ENCODE measurements around the gene HOXD8. TPM values are rescaled to one million over a fixed set of nuclear protein-coding genes. Genes with fewer than 3 reads are reported as not detected.

The HOXD8 gene
- total RNA-seq, 1 donor from 2014 or later = not detected

- Histone ChIP-seq H3K27me3 (ENCODE audit: insufficient read depth, low read length) (peaks cover 90% of the 10 kb centered on the region), H3K4me3 (ENCODE audit: insufficient read depth, low read depth, low read length) (peak overlapping the region; percentile 34), H3K9ac (ENCODE audit: low read length) (peak overlapping the region; percentile 52), H3K79me2 (ENCODE audit: insufficient read depth, low read length) (no peaks in the 10 kb centered on the region), H2AFZ (ENCODE audit: low read depth, low read length) (peak overlapping the region; percentile 21), H3K27ac (ENCODE audit: low read depth, low read length) (peak overlapping the region; percentile 50), H3K36me3 (ENCODE audit: insufficient read depth, low read length) (no peaks in the 10 kb centered on the region), H3K4me2 (ENCODE audit: low read length) (peak overlapping the region; percentile 82), H3K4me1 (ENCODE audit: insufficient read depth, low read length) (peaks cover 7% of the 10 kb centered on the region), H3K9me3 (ENCODE audit: insufficient read depth, low read depth, low read length) (peaks cover 2% of the 10 kb centered on the region), H4K20me1 (ENCODE audit: insufficient read depth, low read length) (no peaks in the 10 kb centered on the region)
- no peak for TF ChIP-seq CTCF (IDR thresholded peaks at IDR 0.05; ENCODE audit: insufficient read depth, low read depth, low read length)
- TF ChIP-seq EZH2 (IDR thresholded peaks at IDR 0.05; ENCODE audit: insufficient read depth, low read length) = peak; percentile 85
- FAIRE-seq (no peak), DNase-seq (ENCODE audit: low read depth) (no peak)
- no peak overlapping the region for H3K4me3 Mint-ChIP-seq (ENCODE audit: unreplicated experiment)
- H3K27ac Mint-ChIP-seq (ENCODE audit: unreplicated experiment) = no peak overlapping the region
- H3K27me3 Mint-ChIP-seq (ENCODE audit: low read depth, unreplicated experiment) = peaks cover 86% of the 10 kb centered on the region
- peaks cover 4% of the 10 kb centered on the region for H3K36me3 Mint-ChIP-seq (ENCODE audit: low read depth, unreplicated experiment)
- H3K4me1 Mint-ChIP-seq (ENCODE audit: low read depth, unreplicated experiment) = no peaks in the 10 kb centered on the region
- peaks cover 26% of the 10 kb centered on the region for H3K9me3 Mint-ChIP-seq (ENCODE audit: unreplicated experiment)
Observed at GRCh38 chr2:176159663-176160250, 30.3 kb downstream of the HOXD8 start.

GRCh38 chr2:176160251-176160985, 30.9 kb downstream of the HOXD8 start:
- Histone ChIP-seq H3K27me3 (ENCODE audit: insufficient read depth, low read length) (peaks cover 90% of the 10 kb centered on the region), H3K79me2 (ENCODE audit: insufficient read depth, low read length) (no peaks in the 10 kb centered on the region), H3K9ac (ENCODE audit: low read length) (peak overlapping the region; percentile 52), H3K27ac (ENCODE audit: low read depth, low read length) (peak overlapping the region; percentile 50), H3K4me3 (ENCODE audit: insufficient read depth, low read depth, low read length) (peak overlapping the region; percentile 34), H2AFZ (ENCODE audit: low read depth, low read length) (peak overlapping the region; percentile 33), H3K36me3 (ENCODE audit: insufficient read depth, low read length) (no peaks in the 10 kb centered on the region), H4K20me1 (ENCODE audit: insufficient read depth, low read length) (no peaks in the 10 kb centered on the region), H3K4me2 (ENCODE audit: low read length) (peak overlapping the region; percentile 82), H3K9me3 (ENCODE audit: insufficient read depth, low read depth, low read length) (peaks cover 2% of the 10 kb centered on the region), H3K4me1 (ENCODE audit: insufficient read depth, low read length) (peaks cover 8% of the 10 kb centered on the region)
- peaks cover 26% of the 10 kb centered on the region for H3K9me3 Mint-ChIP-seq (ENCODE audit: unreplicated experiment)
- no peak for FAIRE-seq
- no peak for TF ChIP-seq CTCF (IDR thresholded peaks at IDR 0.05; ENCODE audit: insufficient read depth, low read depth, low read length)
- peak; percentile 76 for DNase-seq (ENCODE audit: low read depth)
- H3K36me3 Mint-ChIP-seq (ENCODE audit: low read depth, unreplicated experiment) = peaks cover 4% of the 10 kb centered on the region
- H3K27me3 Mint-ChIP-seq (ENCODE audit: low read depth, unreplicated experiment) = peaks cover 86% of the 10 kb centered on the region
- no peaks in the 10 kb centered on the region for H3K4me1 Mint-ChIP-seq (ENCODE audit: low read depth, unreplicated experiment)
- H3K4me3 Mint-ChIP-seq (ENCODE audit: unreplicated experiment) = no peak overlapping the region
- H3K27ac Mint-ChIP-seq (ENCODE audit: unreplicated experiment) = no peak overlapping the region
